ENCODE measurements around the gene NUBPL.
"Not testable (repeated sequence)": the region's sequence is repeated elsewhere in the genome, so short reads cannot be mapped to it uniquely, and the experiment has no call there.

The NUBPL gene

GRCh38 chr14:31880935-31881334 lies 319.7 kb downstream of the NUBPL start:
- DNase-seq (ENCODE audit: low spot score), result no peak

GRCh38 chr14:31881531-31882310 lies 320.5 kb downstream of the NUBPL start:
- no peak for DNase-seq (ENCODE audit: low spot score)

- DNase-seq (ENCODE audit: low spot score), result no peak
These were observed 323.0 kb downstream of the NUBPL start for GRCh38 chr14:31884238-31884637.

GRCh38 chr14:31884776-31885379 lies 323.7 kb downstream of the NUBPL start:
- no peak for DNase-seq (ENCODE audit: low spot score)

- DNase-seq (ENCODE audit: low spot score), result no peak
These were observed 325.1 kb downstream of the NUBPL start for GRCh38 chr14:31886156-31886835.

GRCh38 chr14:31887929-31888580 lies 326.9 kb downstream of the NUBPL start:
- no peak for DNase-seq (ENCODE audit: low spot score)

GRCh38 chr14:31889297-31889696 lies 328.1 kb downstream of the NUBPL start:
- DNase-seq (ENCODE audit: low spot score), result no peak

GRCh38 chr14:31890202-31890601 lies 329.0 kb downstream of the NUBPL start:
- not testable (repeated sequence) for DNase-seq (ENCODE audit: low spot score)

- no peak for DNase-seq (ENCODE audit: low spot score)
These were observed 332.1 kb downstream of the NUBPL start for GRCh38 chr14:31893221-31893757.

- no peak for DNase-seq (ENCODE audit: low spot score)
These were observed 333.1 kb downstream of the NUBPL start for GRCh38 chr14:31894351-31894750.

GRCh38 chr14:31895206-31895605 lies 334.0 kb downstream of the NUBPL start:
- no peak for DNase-seq (ENCODE audit: low spot score)

- no peak for DNase-seq (ENCODE audit: low spot score)
These were observed 334.4 kb downstream of the NUBPL start for GRCh38 chr14:31895646-31896045.

- DNase-seq (ENCODE audit: low spot score), result no peak
These were observed 336.5 kb downstream of the NUBPL start for GRCh38 chr14:31897581-31898186.

- no peak for DNase-seq (ENCODE audit: low spot score)
These were observed 337.8 kb downstream of the NUBPL start for GRCh38 chr14:31898838-31899528.

- DNase-seq (ENCODE audit: low spot score), result no peak
These were observed 340.8 kb downstream of the NUBPL start for GRCh38 chr14:31902002-31902401.

- DNase-seq (ENCODE audit: low spot score), result no peak
These were observed 341.9 kb downstream of the NUBPL start for GRCh38 chr14:31902945-31903646.

GRCh38 chr14:31909977-31910376 lies 348.8 kb downstream of the NUBPL start:
- no peak for DNase-seq (ENCODE audit: low spot score)

Data from cerebellar cortex (tissue), 1 donor.